ENCODE data around the gene MAP3K21.

MAP3K21 gene

GRCh38 chr1:233393926-233394680, 66.6 kb downstream of the MAP3K21 start:
- TF ChIP-seq EZH2phosphoT487 (IDR thresholded peaks at IDR 0.05; ENCODE audit: low read depth), result no peak
- no peak for TF ChIP-seq CTCF (IDR thresholded peaks at IDR 0.05; ENCODE audit: low read depth, low read length)
- Histone ChIP-seq H3K36me3 (replicated peaks; ENCODE audit: low read depth, low read length) (no peaks in the 10 kb centered on the region), H3K4me2 (ENCODE audit: low read length) (no peak overlapping the region), H3K79me2 (ENCODE audit: low read length) (no peaks in the 10 kb centered on the region), H2AFZ (ENCODE audit: low read depth, low read length) (no peak overlapping the region), H4K20me1 (ENCODE audit: insufficient read depth, low read length) (no peaks in the 10 kb centered on the region), H3K27me3 (ENCODE audit: low read depth, low read length) (peaks cover 37% of the 10 kb centered on the region), H3K9me3 (ENCODE audit: insufficient read depth, low read length) (no peaks in the 10 kb centered on the region), H3K4me3 (ENCODE audit: low read length) (no peak overlapping the region), H3K27ac (ENCODE audit: low read length) (no peak overlapping the region), H3K9ac (ENCODE audit: low read length) (no peak overlapping the region), H3K4me1 (ENCODE audit: low read length) (peaks cover 4% of the 10 kb centered on the region; the same call in 1 of the 2 replicates)

GRCh38 chr1:233394860-233395717, 67.6 kb downstream of the MAP3K21 start:
- Histone ChIP-seq H3K27me3 (ENCODE audit: low read depth, low read length) (peaks cover 37% of the 10 kb centered on the region), H4K20me1 (ENCODE audit: insufficient read depth, low read length) (no peaks in the 10 kb centered on the region), H3K4me3 (ENCODE audit: low read length) (peak overlapping the region; percentile 18; the same call in 1 of the 2 replicates), H3K9me3 (ENCODE audit: insufficient read depth, low read length) (no peaks in the 10 kb centered on the region), H3K79me2 (ENCODE audit: low read length) (no peaks in the 10 kb centered on the region), H2AFZ (ENCODE audit: low read depth, low read length) (peak overlapping the region; percentile 77), H3K27ac (ENCODE audit: low read length) (no peak overlapping the region), H3K4me2 (ENCODE audit: low read length) (peak overlapping the region; percentile 61), H3K36me3 (replicated peaks; ENCODE audit: low read depth, low read length) (no peaks in the 10 kb centered on the region), H3K4me1 (ENCODE audit: low read length) (peaks cover 4% of the 10 kb centered on the region; the same call in 1 of the 2 replicates), H3K9ac (ENCODE audit: low read length) (no peak overlapping the region)
- TF ChIP-seq EZH2phosphoT487 (IDR thresholded peaks at IDR 0.05; ENCODE audit: low read depth) (no peak), CTCF (IDR thresholded peaks at IDR 0.05; ENCODE audit: low read depth, low read length) (peak; percentile 97)

- H3K9ac ChIP-seq (ENCODE audit: low read length), result no peak overlapping the region
- TF ChIP-seq CTCF (IDR thresholded peaks at IDR 0.05; ENCODE audit: low read depth, low read length), result no peak
- TF ChIP-seq EZH2phosphoT487 (IDR thresholded peaks at IDR 0.05; ENCODE audit: low read depth), result no peak
- H3K4me3 ChIP-seq (ENCODE audit: low read length), result no peak overlapping the region
- H3K4me1 ChIP-seq (ENCODE audit: low read length), result peaks cover 4% of the 10 kb centered on the region; the same call in 1 of the 2 replicates
- H3K27me3 ChIP-seq (ENCODE audit: low read depth, low read length), result peaks cover 32% of the 10 kb centered on the region
- no peak overlapping the region for H3K4me2 ChIP-seq (ENCODE audit: low read length)
- no peaks in the 10 kb centered on the region for H4K20me1 ChIP-seq (ENCODE audit: insufficient read depth, low read length)
- no peaks in the 10 kb centered on the region for H3K36me3 ChIP-seq (replicated peaks; ENCODE audit: low read depth, low read length)
- no peaks in the 10 kb centered on the region for H3K9me3 ChIP-seq (ENCODE audit: insufficient read depth, low read length)
- H3K27ac ChIP-seq (ENCODE audit: low read length), result no peak overlapping the region
- H3K79me2 ChIP-seq (ENCODE audit: low read length), result no peaks in the 10 kb centered on the region
- H2AFZ ChIP-seq (ENCODE audit: low read depth, low read length), result no peak overlapping the region
Measured at GRCh38 chr1:233395863-233396646, 68.5 kb downstream of the MAP3K21 start.
